ENCODE data around the gene ANKS3.

ANKS3 gene

GRCh38 chr16:4695473-4696171 lies 38.4 kb downstream of the ANKS3 start:
- no peak for DNase-seq

GRCh38 chr16:4694642-4695451 lies 39.2 kb downstream of the ANKS3 start:
- DNase-seq: no peak

GRCh38 chr16:4693956-4694641 lies 40.0 kb downstream of the ANKS3 start:
- no peak for DNase-seq

- peak; percentile 91 to 98 for DNase-seq
Measured at GRCh38 chr16:4693296-4693955, 40.6 kb downstream of the ANKS3 start, which contains the start of gene NUDT16L1. NUDT16L1 (plus strand) TSS chr16:4693562; CDS start chr16:4693727, 165 bp downstream.

- DNase-seq: no peak
Measured at GRCh38 chr16:4692460-4693295, 41.4 kb downstream of the ANKS3 start.

GRCh38 chr16:4691666-4692412 lies 42.2 kb downstream of the ANKS3 start:
- no peak for DNase-seq

- no peak for DNase-seq
Measured at GRCh38 chr16:4690946-4691665, 43.0 kb downstream of the ANKS3 start.

- DNase-seq: no peak
Measured at GRCh38 chr16:4689864-4690704, 44.0 kb downstream of the ANKS3 start.

- no peak for DNase-seq
Measured at GRCh38 chr16:4689091-4689671, 44.9 kb downstream of the ANKS3 start.

GRCh38 chr16:4688674-4689045 lies 45.4 kb downstream of the ANKS3 start:
- no peak for DNase-seq

GRCh38 chr16:4687946-4688673 lies 46.0 kb downstream of the ANKS3 start:
- DNase-seq: no peak

- DNase-seq: no peak
Measured at GRCh38 chr16:4687416-4687815, 46.7 kb downstream of the ANKS3 start.

GRCh38 chr16:4686497-4687210 lies 47.4 kb downstream of the ANKS3 start:
- DNase-seq: no peak

GRCh38 chr16:4685776-4686496 lies 48.1 kb downstream of the ANKS3 start:
- DNase-seq: no peak

- no peak for DNase-seq
Measured at GRCh38 chr16:4685292-4685691, 48.8 kb downstream of the ANKS3 start.

GRCh38 chr16:4684763-4685162 lies 49.3 kb downstream of the ANKS3 start:
- DNase-seq: no peak

- DNase-seq: no peak
Measured at GRCh38 chr16:4684058-4684715, 49.9 kb downstream of the ANKS3 start.
